ENCODE measurements around the gene LTBP1. TPM values are rescaled to one million over a fixed set of nuclear protein-coding genes. Genes with fewer than 3 reads are reported as not detected.
A peak's percentile ranks its signal among the peaks of the same experiment; 100 is the strongest.

LTBP1 gene
- total and polyA plus RNA-seq, 2 experiments from 2014 or later: 15.7 to 49.8 TPM

- TF ChIP-seq REST (IDR thresholded peaks at IDR 0.05; ENCODE audit: unreplicated experiment) (no peak), NANOG (IDR thresholded peaks at IDR 0.05; ENCODE audit: borderline replicate concordance) (no peak), STAT1 (IDR thresholded peaks at IDR 0.05; ENCODE audit: unreplicated experiment) (no peak), CTCF (conservative IDR thresholded peaks at IDR 0.05; ENCODE audit: low read depth in 2 of 2) (no peak), EZH2 (IDR thresholded peaks at IDR 0.05; ENCODE audit: low read depth, unreplicated experiment) (no peak)
- H3K79me2 ChIP-seq (replicated peaks; ENCODE audit: insufficient read depth): no peaks in the 10 kb centered on the region
- no peak overlapping the region for H3K4me3 ChIP-seq
- H3K27ac Mint-ChIP-seq: no peak overlapping the region
- H3K4me2 ChIP-seq: no peak overlapping the region
- no peaks in the 10 kb centered on the region for H3K27me3 ChIP-seq (ENCODE audit: insufficient read depth)
- no peak overlapping the region for H2AFZ ChIP-seq
- no peaks in the 10 kb centered on the region for H3K27me3 Mint-ChIP-seq (ENCODE audit: insufficient read depth, low read depth, poor library complexity)
- H3K4me1 ChIP-seq (ENCODE audit: insufficient read depth): peaks cover 5% of the 10 kb centered on the region; the same call in 1 of the 2 replicates
- H3F3A ChIP-seq (replicated peaks; ENCODE audit: low read depth): no peaks in the 10 kb centered on the region
- no peaks in the 10 kb centered on the region for H4K20me1 ChIP-seq (replicated peaks; ENCODE audit: insufficient read depth)
- no peaks in the 10 kb centered on the region for H3K36me3 Mint-ChIP-seq (ENCODE audit: low read depth)
- no peak overlapping the region for H3K4me3 Mint-ChIP-seq
- H3K9me2 ChIP-seq (ENCODE audit: insufficient read depth): no peaks in the 10 kb centered on the region
- no peaks in the 10 kb centered on the region for H3K36me3 ChIP-seq (ENCODE audit: insufficient read depth)
- no peak for DNase-seq (ENCODE audit: low spot score)
- peaks cover 13% of the 10 kb centered on the region for H3K4me1 Mint-ChIP-seq
- ATAC-seq: no peak
- no peak overlapping the region for H3K27ac ChIP-seq (ENCODE audit: low read depth)
- H3K9me3 Mint-ChIP-seq: no peaks in the 10 kb centered on the region
These were observed 157.4 kb downstream of the LTBP1 start for GRCh38 chr2:33104052-33104623.

GRCh38 chr2:33104726-33105125 lies 158.0 kb downstream of the LTBP1 start:
- H3K9me2 ChIP-seq (ENCODE audit: insufficient read depth): no peaks in the 10 kb centered on the region
- ATAC-seq: no peak; the same call in 2 of the 3 replicates
- peaks cover 13% of the 10 kb centered on the region for H3K4me1 Mint-ChIP-seq
- no peak overlapping the region for H3K4me3 Mint-ChIP-seq
- H3K27me3 ChIP-seq (ENCODE audit: insufficient read depth): no peaks in the 10 kb centered on the region
- no peaks in the 10 kb centered on the region for H3K9me3 Mint-ChIP-seq
- DNase-seq (ENCODE audit: low spot score): peak; percentile 7
- no peaks in the 10 kb centered on the region for H3K36me3 ChIP-seq (ENCODE audit: insufficient read depth)
- no peaks in the 10 kb centered on the region for H3K27me3 Mint-ChIP-seq (ENCODE audit: insufficient read depth, low read depth, poor library complexity)
- no peak overlapping the region for H3K4me2 ChIP-seq
- H3K79me2 ChIP-seq (replicated peaks; ENCODE audit: insufficient read depth): no peaks in the 10 kb centered on the region
- no peaks in the 10 kb centered on the region for H4K20me1 ChIP-seq (replicated peaks; ENCODE audit: insufficient read depth)
- H3F3A ChIP-seq (replicated peaks; ENCODE audit: low read depth): no peaks in the 10 kb centered on the region
- H2AFZ ChIP-seq: no peak overlapping the region
- H3K27ac ChIP-seq (ENCODE audit: low read depth): no peak overlapping the region
- peaks cover 5% of the 10 kb centered on the region; the same call in 1 of the 2 replicates for H3K4me1 ChIP-seq (ENCODE audit: insufficient read depth)
- no peak overlapping the region for H3K4me3 ChIP-seq
- H3K27ac Mint-ChIP-seq: peak overlapping the region; percentile 2; the same call in 1 of the 2 replicates
- H3K36me3 Mint-ChIP-seq (ENCODE audit: low read depth): no peaks in the 10 kb centered on the region
- TF ChIP-seq CTCF (conservative IDR thresholded peaks at IDR 0.05; ENCODE audit: low read depth in 2 of 2) (no peak), REST (IDR thresholded peaks at IDR 0.05; ENCODE audit: unreplicated experiment) (no peak), ZNF114 (CRISPR knock-in tag; IDR thresholded peaks at IDR 0.05) (no peak), EZH2phosphoT487 (IDR thresholded peaks at IDR 0.05; ENCODE audit: unreplicated experiment) (no peak)

Data from GM23338 (cell line).